A673 (cell line): ENCODE data around the gene NAT14. TPM values are rescaled to one million over a fixed set of nuclear protein-coding genes. Genes with fewer than 3 reads are reported as not detected.
A peak's percentile ranks its signal among the peaks of the same experiment; 100 is the strongest.

Experiments
- BruUV-seq: library from RNA; stranded (reverse); fragments of 400-500 nt; replicated peaks from 2 replicates; lab custom pipeline; 2021; lab: Mats Ljungman, UMichigan
- CTCF ChIA-PET: fragments of 300-600 bp; sonication (Branson Sonifier 250); formaldehyde crosslinking; loops from one replicate; lab custom pipeline; 2022; ENCODE audit warnings: antibody characterized with exemption; lab: Charles Lee
- POLR2A ChIA-PET: fragments of 300-600 bp; sonication (Branson Sonifier 250); formaldehyde crosslinking; loops from one replicate; lab custom pipeline; 2022; ENCODE audit warnings: antibody characterized with exemption; ENCODE audit not compliant: low non-redundant PET; lab: Charles Lee
- DNase-seq: peaks from one replicate; pipeline ENCODE4 v3.0.0-alpha.2; 2015; ENCODE audit warnings: low spot score
- H3K27ac ChIP-seq: fragments of 200-600 bp; sonication (generic); 2 replicates; pipeline ENCODE4 v1.5.1; 2016; ENCODE audit warnings: mixed run types, low read depth, mild to moderate bottlenecking, mixed read lengths, antibody characterized with exemption, low read length; ENCODE audit not compliant: poor library complexity, severe bottlenecking
- H3K27me3 ChIP-seq: fragments of 200-600 bp; sonication (generic); replicated peaks from 2 replicates; pipeline ENCODE4 v1.6.1; 2017; ENCODE audit warnings: mixed run types, low read depth, mild to moderate bottlenecking, mixed read lengths, antibody characterized with exemption, low read length; ENCODE audit not compliant: insufficient read depth, poor library complexity
- H3K36me3 ChIP-seq: fragments of 200-600 bp; sonication (generic); 2 replicates; pipeline ENCODE4 v1.6.1; 2016; ENCODE audit warnings: mixed run types, mild to moderate bottlenecking, mixed read lengths, antibody characterized with exemption, low read length; ENCODE audit not compliant: insufficient read depth, poor library complexity, severe bottlenecking
- H3K4me1 ChIP-seq: fragments of 200-600 bp; sonication (generic); 2 replicates; pipeline ENCODE4 v1.6.1; 2017; ENCODE audit warnings: mixed run types, mild to moderate bottlenecking, mixed read lengths, antibody characterized with exemption, low read length; ENCODE audit not compliant: insufficient read depth, poor library complexity, severe bottlenecking
- H3K4me3 ChIP-seq: fragments of 200-600 bp; sonication (generic); 2 replicates; pipeline ENCODE4 v1.5.1; 2016; ENCODE audit warnings: low read depth, mixed run types, mild to moderate bottlenecking, mixed read lengths, low read length; ENCODE audit not compliant: poor library complexity, severe bottlenecking
- H3K9me3 ChIP-seq: fragments of 200-600 bp; sonication (generic); 2 replicates; pipeline ENCODE4 v1.6.1; 2016; ENCODE audit warnings: mixed run types, low read depth, mild to moderate bottlenecking, mixed read lengths, antibody characterized with exemption, low read length; ENCODE audit not compliant: poor library complexity, severe bottlenecking
- EZH2 ChIP-seq: fragments of 200-600 bp; sonication (generic); IDR thresholded peaks from 2 replicates; pipeline ENCODE4 v1.6.1; 2017; ENCODE audit warnings: borderline replicate concordance, low read depth, mild to moderate bottlenecking, mixed read lengths, antibody characterized with exemption, low read length; ENCODE audit not compliant: poor library complexity, severe bottlenecking
- intact Hi-C: fragments of 100-400 bp; cut with micrococcal nuclease; formaldehyde crosslinking; loops from one replicate; pipeline ENCODE4 v1.10.0; 2022; ENCODE audit not compliant: unreplicated experiment
- total RNA-seq: library from RNA; stranded (reverse); gene quantifications from 2 replicates; pipeline ENCODE4 v1.2.3, GENCODE V29; 2021
- TF ChIP-seq, protein P1 (sequence below): fragments of 300-800, 200-600 bp; sonication (generic); conservative IDR thresholded peaks from 2 replicates; pipeline ENCODE4 v1.5.1; 2017; ENCODE audit warnings: low read depth, mild to moderate bottlenecking, antibody characterized with exemption, low read length, moderate library complexity, mixed read lengths

Gene NAT14
- total RNA-seq, 1 experiment from 2014 or later: 55.1 TPM

GRCh38 chr19:55461974-55462626 is 22.9 kb upstream of the NAT14 start:
- no peaks in the 10 kb centered on the region for H3K27me3 ChIP-seq
- intact Hi-C loops: loop anchor here (5.0 kb wide), 1 partner anchor 145 kb away; the partner anchor contains the start of gene ZNF865
- H3K4me3 ChIP-seq: peak overlapping the region; percentile 78
- peak; percentile 51 for DNase-seq
- ChIA-PET CTCF (interaction anchor here (0.5 to 1.1 kb wide), 4 partner anchors 42 to 261 kb away, joined by 3 to 4 read pairs (median 3); no protein-coding TSS in a partner anchor), POLR2A (no interaction called here)
- H3K36me3 ChIP-seq: no peaks in the 10 kb centered on the region
- BruUV-seq: no TSS peak
- TF ChIP-seq, protein P1, sequence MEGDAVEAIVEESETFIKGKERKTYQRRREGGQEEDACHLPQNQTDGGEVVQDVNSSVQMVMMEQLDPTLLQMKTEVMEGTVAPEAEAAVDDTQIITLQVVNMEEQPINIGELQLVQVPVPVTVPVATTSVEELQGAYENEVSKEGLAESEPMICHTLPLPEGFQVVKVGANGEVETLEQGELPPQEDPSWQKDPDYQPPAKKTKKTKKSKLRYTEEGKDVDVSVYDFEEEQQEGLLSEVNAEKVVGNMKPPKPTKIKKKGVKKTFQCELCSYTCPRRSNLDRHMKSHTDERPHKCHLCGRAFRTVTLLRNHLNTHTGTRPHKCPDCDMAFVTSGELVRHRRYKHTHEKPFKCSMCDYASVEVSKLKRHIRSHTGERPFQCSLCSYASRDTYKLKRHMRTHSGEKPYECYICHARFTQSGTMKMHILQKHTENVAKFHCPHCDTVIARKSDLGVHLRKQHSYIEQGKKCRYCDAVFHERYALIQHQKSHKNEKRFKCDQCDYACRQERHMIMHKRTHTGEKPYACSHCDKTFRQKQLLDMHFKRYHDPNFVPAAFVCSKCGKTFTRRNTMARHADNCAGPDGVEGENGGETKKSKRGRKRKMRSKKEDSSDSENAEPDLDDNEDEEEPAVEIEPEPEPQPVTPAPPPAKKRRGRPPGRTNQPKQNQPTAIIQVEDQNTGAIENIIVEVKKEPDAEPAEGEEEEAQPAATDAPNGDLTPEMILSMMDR: no peak
- no peak for TF ChIP-seq EZH2
- H3K9me3 ChIP-seq: no peaks in the 10 kb centered on the region
- H3K4me1 ChIP-seq: peaks cover 38% of the 10 kb centered on the region
- H3K27ac ChIP-seq: peak overlapping the region; percentile 42

DNA sequence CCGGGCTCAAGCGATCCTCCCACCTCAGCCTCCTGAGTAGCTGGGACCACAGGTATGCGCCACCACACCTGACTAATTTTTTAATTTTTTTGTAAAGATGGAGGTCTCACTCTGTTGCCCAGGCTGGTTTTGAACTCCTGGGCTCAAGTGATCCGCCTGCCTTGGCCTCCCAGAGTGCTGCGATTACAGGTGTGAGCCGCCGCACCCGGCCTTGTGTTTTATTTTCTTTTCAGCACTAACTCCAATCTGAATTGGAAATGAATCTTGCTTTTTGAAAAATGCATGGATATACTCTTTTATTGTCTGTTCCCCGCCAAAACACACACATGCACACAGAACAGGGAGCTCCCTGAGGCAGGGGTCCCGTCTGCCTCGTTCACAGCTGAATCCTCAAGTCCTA is 22.3 kb upstream of the NAT14 start:
- intact Hi-C loops: loop anchor here (5.0 kb wide), 1 partner anchor 145 kb away; the partner anchor contains the start of gene ZNF865
- no peak for DNase-seq
- ChIA-PET CTCF (no interaction called here), POLR2A (no interaction called here)
- BruUV-seq: no TSS peak
- Histone ChIP-seq H3K36me3 (no peaks in the 10 kb centered on the region), H3K27me3 (no peaks in the 10 kb centered on the region), H3K4me3 (no peak overlapping the region), H3K27ac (no peak overlapping the region), H3K9me3 (no peaks in the 10 kb centered on the region), H3K4me1 (peaks cover 38% of the 10 kb centered on the region)
- no peak for TF ChIP-seq EZH2
- TF ChIP-seq, protein P1: no peak

GRCh38 chr19:55463583-55464031 is 21.4 kb upstream of the NAT14 start:
- POLR2A ChIA-PET: no interaction called here

More at GRCh38 chr19:55463583-55464031, 21.4 kb upstream of the NAT14 start:
- Histone ChIP-seq H3K4me3 (no peak overlapping the region), H3K9me3 (no peaks in the 10 kb centered on the region), H3K27ac (no peak overlapping the region), H3K36me3 (no peaks in the 10 kb centered on the region), H3K27me3 (no peaks in the 10 kb centered on the region), H3K4me1 (peaks cover 31% of the 10 kb centered on the region)
- intact Hi-C loops: loop anchor here (5.0 kb wide), 1 partner anchor 144 kb away; the partner anchor contains the start of gene ZNF865
- BruUV-seq: no TSS peak
- TF ChIP-seq, protein P1: no peak
- TF ChIP-seq EZH2: no peak
- CTCF ChIA-PET: no interaction called here
- no peak for DNase-seq
